HepG2 (cell line): ENCODE data around the gene KLF5. TPM values are rescaled to one million over a fixed set of nuclear protein-coding genes. Genes with fewer than 3 reads are reported as not detected.

ENCODE experiments used
- BATF2 ChIP-seq: sonication (generic); formaldehyde crosslinking; IDR thresholded peaks from 2 replicates; pipeline ENCODE4 v1.8.0; 2022; ENCODE audit warnings: mild to moderate bottlenecking, missing genetic modification reagents, moderate library complexity
- BCL6 ChIP-seq: IDR thresholded peaks from 2 replicates; pipeline ENCODE4 v1.6.1; 2016; ENCODE audit warnings: missing genetic modification reagents, missing compliant biosample characterization
- EP300 ChIP-seq, 3 experiments: sonication (generic) in 1 of 3; formaldehyde crosslinking in 1 of 3; IDR thresholded peaks; 2 replicates each; pipeline versions ENCODE4 v1.5.1 to v1.6.1; 2011 to 2020; ENCODE audit warnings: low read depth in 2 of 3, low read length in 2 of 3, borderline replicate concordance in 1 of 3, improper control_type of control experiment in 1 of 3, mild to moderate bottlenecking in 1 of 3, missing genetic modification reagents in 1 of 3, moderate library complexity in 1 of 3
- FOSL2 ChIP-seq: sonication (generic); formaldehyde crosslinking; IDR thresholded peaks from 2 replicates; pipeline ENCODE4 v1.4.0; 2020; ENCODE audit warnings: missing genetic modification reagents
- FOXA3 ChIP-seq: IDR thresholded peaks from 2 replicates; pipeline ENCODE4 v1.6.1; 2016; ENCODE audit warnings: missing genetic modification reagents, missing compliant biosample characterization
- GRHL1 ChIP-seq: sonication (generic); formaldehyde crosslinking; conservative IDR thresholded peaks from 2 replicates; pipeline ENCODE4 v1.8.0; 2022; ENCODE audit warnings: missing genetic modification reagents
- HINFP ChIP-seq: sonication (generic); formaldehyde crosslinking; IDR thresholded peaks from 2 replicates; pipeline ENCODE4 v1.4.0; 2020; ENCODE audit warnings: low read depth, mild to moderate bottlenecking, missing genetic modification reagents
- HMG20A ChIP-seq: IDR thresholded peaks from 2 replicates; pipeline ENCODE4 v1.6.1; 2016; ENCODE audit warnings: borderline replicate concordance
- HNRNPUL1 ChIP-seq: fragments of 200-400 bp; formaldehyde crosslinking; IDR thresholded peaks from 2 replicates; pipeline ENCODE4 v1.6.1; 2017; ENCODE audit warnings: low read depth, mild to moderate bottlenecking, low read length, moderate library complexity
- IRF1 ChIP-seq: sonication (generic); formaldehyde crosslinking; IDR thresholded peaks from 2 replicates; pipeline ENCODE4 v1.4.0; 2020; ENCODE audit warnings: low read depth, mild to moderate bottlenecking, missing genetic modification reagents
- IRF2 ChIP-seq: IDR thresholded peaks from 2 replicates; pipeline ENCODE4 v1.6.1; 2018; ENCODE audit warnings: missing genetic modification reagents, missing compliant biosample characterization
- MAZ ChIP-seq, 2 experiments: sonication (generic) in 1 of 2; formaldehyde crosslinking in 1 of 2; IDR thresholded peaks; 2 replicates each; pipeline versions ENCODE4 v1.5.0 to v1.6.1; 2012 to 2020; ENCODE audit warnings: low read depth in 2 of 2, mild to moderate bottlenecking in 2 of 2, borderline replicate concordance in 1 of 2, improper control_type of control experiment in 1 of 2, low read length in 1 of 2, missing genetic modification reagents in 1 of 2, moderate library complexity in 1 of 2
- NFIC ChIP-seq: IDR thresholded peaks from 2 replicates; pipeline ENCODE4 v1.6.1; 2012; ENCODE audit warnings: mild to moderate bottlenecking, low read length, inconsistent platforms
- PATZ1 ChIP-seq: sonication (generic); formaldehyde crosslinking; IDR thresholded peaks from 2 replicates; pipeline ENCODE4 v1.4.0; 2020; ENCODE audit warnings: missing genetic modification reagents
- PTBP1 ChIP-seq: fragments of 200-400 bp; formaldehyde crosslinking; IDR thresholded peaks from 2 replicates; pipeline ENCODE4 v1.6.1; 2018; ENCODE audit warnings: low read length, low read depth; ENCODE audit not compliant: poor library complexity, severe bottlenecking
- RBAK ChIP-seq: sonication (generic); formaldehyde crosslinking; IDR thresholded peaks from 2 replicates; pipeline ENCODE4 v1.5.1; 2020; ENCODE audit warnings: mild to moderate bottlenecking, missing genetic modification reagents
- SOX5 ChIP-seq: IDR thresholded peaks from 2 replicates; pipeline ENCODE4 v1.6.1; 2016; ENCODE audit warnings: borderline replicate concordance
- ZBTB1 ChIP-seq: sonication (generic); formaldehyde crosslinking; IDR thresholded peaks from 2 replicates; pipeline ENCODE4 v1.4.0; 2020; ENCODE audit warnings: missing genetic modification reagents, borderline replicate concordance
- ZBTB38 ChIP-seq: sonication (generic); formaldehyde crosslinking; IDR thresholded peaks from 2 replicates; pipeline ENCODE4 v1.5.1; 2020; ENCODE audit warnings: mild to moderate bottlenecking, missing genetic modification reagents
- ZNF354B ChIP-seq: sonication (generic); formaldehyde crosslinking; IDR thresholded peaks from 2 replicates; pipeline ENCODE4 v1.8.0; 2022; ENCODE audit warnings: mild to moderate bottlenecking, missing genetic modification reagents
- ZNF598 ChIP-seq: sonication (generic); formaldehyde crosslinking; IDR thresholded peaks from 2 replicates; pipeline ENCODE4 v1.5.1; 2020; ENCODE audit warnings: mild to moderate bottlenecking, missing genetic modification reagents, borderline replicate concordance
- ZNF652 ChIP-seq: IDR thresholded peaks from 2 replicates; pipeline ENCODE4 v1.6.1; 2016; ENCODE audit warnings: low read depth, borderline replicate concordance
- polyA plus RNA-seq, 8 experiments: library from polyadenylated mRNA; depleted of rRNA in 3 of 8; stranded (reverse) in 7 of 8; unstranded in 1 of 8; fragments of >200 nt; fragmentation: Illumina TruSeq in 4 of 8; extraction: Trizol in 4 of 8; gene quantifications; 2 replicates each; pipeline versions ENCODE4 v1.2.1 to v1.2.3, GENCODE V29; 2011 to 2016; ENCODE audit warnings: low read depth in 4 of 8, missing spikeins in 1 of 8, mixed read lengths in 1 of 8; ENCODE audit not compliant: insufficient read depth in 1 of 8
- total RNA-seq, 5 experiments: library from RNA; depleted of rRNA; stranded (reverse); fragments of >200 nt; fragmentation: Illumina TruSeq; extraction: Trizol; gene quantifications; 2 replicates each; pipeline ENCODE4 v1.2.3, GENCODE V29; 2016; ENCODE audit warnings: low read depth in 1 of 5

The KLF5 gene
- total and polyA plus RNA-seq, 2 of the 13 experiments (the other 11 are each of a cell fraction or from before 2014, with no cell fraction given) = 1.7 to 9.2 TPM

GRCh38 chr13:73055813-73056564 lies 2.8 kb upstream of the KLF5 start (continued):
- TF ChIP-seq NFIC (peak; percentile 52; the same call in 1 of the 2 replicates), FOSL2 (CRISPR knock-in tag) (peak; percentile 21; the same call in 1 of the 2 replicates), BATF2 (CRISPR knock-in tag) (no peak), ZNF354B (CRISPR knock-in tag) (no peak), EP300 (IDR thresholded peaks at IDR 0.05; ENCODE audit: low read depth in 2 of 2, low read length in 2 of 2) (peak in 1 of 2 experiments; percentile 10; a peak in 1 of 4 replicates), EP300 (CRISPR knock-in tag; IDR thresholded peaks at IDR 0.05; ENCODE audit: borderline replicate concordance) (no peak), PTBP1 (no peak), PATZ1 (CRISPR knock-in tag) (no peak), MAZ (IDR thresholded peaks at IDR 0.05; ENCODE audit: borderline replicate concordance, low read depth, low read length) (no peak), MAZ (CRISPR knock-in tag; IDR thresholded peaks at IDR 0.05; ENCODE audit: low read depth) (no peak), FOXA3 (CRISPR knock-in tag) (no peak), ZNF652 (CRISPR knock-in tag) (peak; percentile 89; the same call in 1 of the 2 replicates), IRF2 (CRISPR knock-in tag) (no peak), HMG20A (CRISPR knock-in tag) (peak; percentile 42; the same call in 1 of the 2 replicates), RBAK (CRISPR knock-in tag) (no peak), SOX5 (CRISPR knock-in tag) (peak; percentile 34; the same call in 1 of the 2 replicates), IRF1 (CRISPR knock-in tag) (no peak), ZNF598 (no peak), HNRNPUL1 (no peak), ZBTB1 (CRISPR knock-in tag) (no peak), BCL6 (CRISPR knock-in tag) (0 out of 2 replicates have a peak, but pooled peaks have one; percentile 19), HINFP (no peak), ZBTB38 (CRISPR knock-in tag) (no peak), GRHL1 (CRISPR knock-in tag) (no peak)
